ENCODE data around the gene OTOG. TPM values are rescaled to one million over a fixed set of nuclear protein-coding genes. Genes with fewer than 3 reads are reported as not detected.

Gene OTOG
- total RNA-seq, 1 donor from 2014 or later, result not detected

- no peak for DNase-seq
These were observed 16.2 kb downstream of the OTOG start for GRCh38 chr11:17563231-17563646.

DNA sequence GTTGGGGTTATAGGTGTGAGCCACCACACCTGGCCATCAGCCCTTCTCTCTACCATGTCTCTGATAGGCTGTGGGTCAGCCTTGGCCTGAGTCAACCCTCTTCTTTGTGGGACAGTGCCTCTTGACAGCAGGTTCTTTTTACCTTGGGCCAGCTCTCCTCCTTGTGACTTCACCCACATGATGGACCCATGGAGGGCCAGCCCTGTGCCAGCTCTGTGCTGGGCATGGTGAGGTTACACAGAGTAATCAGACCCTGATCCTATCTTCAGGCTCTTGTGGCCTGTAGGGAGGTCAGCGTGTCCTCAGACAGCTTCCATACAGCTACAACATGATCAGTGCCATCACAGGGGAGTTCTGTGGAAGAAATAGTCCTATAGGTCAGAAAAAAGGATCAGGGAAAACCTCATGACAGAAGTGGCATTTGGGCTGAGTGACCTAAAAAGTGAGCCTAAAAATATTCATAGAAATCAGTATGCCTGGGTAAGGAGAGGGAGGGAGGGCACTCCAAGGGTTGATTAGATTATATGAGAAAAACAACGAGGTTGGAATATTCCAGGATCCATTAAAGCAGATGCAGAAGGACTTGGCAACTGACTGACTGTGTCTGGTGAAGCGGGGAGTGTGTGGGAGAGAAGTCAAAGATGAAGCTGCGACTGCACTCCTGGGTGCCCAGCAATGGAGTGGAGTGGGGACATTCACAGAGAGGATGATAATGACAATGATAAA lies 17.1 kb downstream of the OTOG start:
- no peak for DNase-seq

- no peak for DNase-seq
These were observed 17.6 kb downstream of the OTOG start for GRCh38 chr11:17564687-17565042.

- no peak for DNase-seq
These were observed 21.9 kb downstream of the OTOG start for GRCh38 chr11:17568944-17569343.

DNA sequence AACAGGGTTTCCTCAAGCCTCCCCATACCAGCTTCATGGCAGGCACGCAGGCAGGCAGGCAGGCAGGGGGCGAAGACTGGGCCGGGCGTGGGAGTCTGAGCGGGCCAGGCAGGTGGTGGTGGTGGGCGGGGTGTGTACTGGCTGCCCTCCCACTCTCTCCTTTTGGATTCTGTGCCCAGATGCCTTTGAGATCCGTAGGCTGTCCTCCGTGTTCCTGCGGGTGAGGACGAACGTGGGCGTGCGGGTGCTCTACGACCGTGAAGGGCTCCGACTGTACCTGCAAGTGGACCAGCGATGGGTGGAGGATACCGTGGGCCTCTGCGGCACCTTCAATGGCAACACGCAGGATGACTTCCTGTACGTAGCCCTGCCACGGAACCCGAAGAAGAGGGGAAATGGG lies 23.0 kb downstream of the OTOG start:
- peak; percentile 49 for DNase-seq

DNA sequence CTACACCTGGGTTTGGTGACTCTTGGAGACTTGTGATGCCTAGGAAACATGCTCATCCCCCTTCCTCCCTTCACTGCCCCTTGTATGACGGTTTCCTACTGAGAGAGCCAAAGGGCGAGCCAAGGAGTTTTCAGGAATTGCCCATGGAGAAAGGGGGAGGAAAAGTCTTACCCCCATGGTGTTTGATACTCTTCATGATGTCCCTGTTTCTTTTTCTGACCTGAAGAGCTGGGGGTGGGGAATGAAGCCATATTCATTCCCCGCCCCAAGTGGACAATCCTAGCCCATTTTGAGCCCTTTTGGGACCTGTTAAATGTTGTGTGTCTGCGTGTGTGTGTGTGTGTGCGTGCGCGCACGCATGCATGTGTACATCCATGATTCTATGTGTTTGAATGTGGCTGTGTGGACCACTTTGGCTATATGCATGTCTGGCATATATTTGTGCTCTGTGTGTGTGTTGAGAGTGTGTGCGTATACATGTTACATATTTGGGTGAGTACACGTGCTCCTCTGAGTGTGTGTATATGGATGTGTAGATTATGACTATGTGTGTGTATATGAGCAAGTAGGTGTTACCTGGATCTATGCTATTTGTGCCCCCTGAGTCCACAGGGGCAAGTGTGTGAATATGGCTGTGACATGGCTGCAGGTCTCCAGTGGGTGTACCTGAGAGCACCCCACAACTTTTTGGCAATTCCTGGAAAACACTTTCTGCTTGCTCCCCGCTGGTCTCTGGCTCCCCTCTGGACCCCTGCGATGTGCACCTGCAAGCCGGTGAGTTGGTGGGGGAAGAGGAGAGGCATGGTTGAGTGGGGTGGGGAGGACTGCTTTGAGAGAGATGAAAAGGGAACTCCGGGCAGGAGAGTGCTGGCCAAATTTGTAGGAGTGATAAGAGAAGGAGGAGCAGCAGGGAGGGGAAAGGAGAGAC lies 24.6 kb downstream of the OTOG start:
- DNase-seq, result no peak

GRCh38 chr11:17572359-17572690 lies 25.3 kb downstream of the OTOG start:
- DNase-seq, result no peak

DNA sequence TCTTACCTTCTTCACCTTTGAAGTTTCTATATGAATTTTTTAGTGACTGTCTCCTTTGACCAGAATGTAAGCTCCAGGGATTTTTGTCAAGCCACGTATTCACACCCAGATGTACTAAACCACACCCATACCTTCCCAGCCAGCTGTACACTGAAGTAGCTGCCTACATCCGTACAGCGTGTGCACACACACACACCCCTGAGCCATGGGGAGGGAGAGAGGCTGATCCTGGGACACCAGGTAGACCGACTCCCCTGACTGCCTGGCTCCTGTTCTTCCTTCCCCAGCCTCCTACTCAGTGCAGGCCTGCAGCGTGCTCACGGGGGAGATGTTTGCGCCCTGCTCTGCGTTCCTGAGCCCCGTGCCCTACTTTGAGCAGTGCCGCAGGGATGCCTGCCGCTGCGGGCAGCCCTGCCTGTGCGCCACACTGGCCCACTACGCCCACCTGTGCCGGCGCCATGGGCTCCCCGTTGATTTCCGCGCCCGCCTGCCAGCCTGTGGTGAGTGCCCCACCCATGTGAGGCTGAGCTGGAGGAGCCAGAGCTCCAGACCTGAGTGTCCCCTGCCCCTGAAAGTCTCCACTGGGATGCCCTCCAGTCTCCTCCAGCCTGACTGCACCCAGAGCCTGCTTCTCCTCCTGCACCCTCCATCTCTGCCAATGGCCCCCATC lies 25.9 kb downstream of the OTOG start:
- DNase-seq, result peak; percentile 12

DNA sequence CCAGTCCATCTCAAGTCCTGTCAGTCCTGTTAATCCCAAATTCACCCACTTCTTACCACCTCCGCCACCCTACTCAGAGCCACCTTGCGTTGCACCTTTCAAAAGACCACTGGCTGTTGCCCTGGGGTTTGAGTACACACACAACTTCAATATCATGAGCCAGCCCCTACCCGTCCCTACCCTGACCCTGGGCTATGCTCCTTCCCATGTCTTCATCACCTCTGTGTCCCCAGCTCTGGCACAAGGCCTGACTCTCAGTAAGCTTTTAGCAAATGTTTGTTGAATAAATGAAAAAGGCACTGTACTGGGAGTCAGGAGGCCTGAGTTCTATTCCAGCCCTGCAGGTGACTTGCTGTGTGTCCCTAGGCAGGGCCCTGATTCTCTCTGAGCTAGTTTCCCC lies 26.5 kb downstream of the OTOG start:
- DNase-seq, result no peak

DNA sequence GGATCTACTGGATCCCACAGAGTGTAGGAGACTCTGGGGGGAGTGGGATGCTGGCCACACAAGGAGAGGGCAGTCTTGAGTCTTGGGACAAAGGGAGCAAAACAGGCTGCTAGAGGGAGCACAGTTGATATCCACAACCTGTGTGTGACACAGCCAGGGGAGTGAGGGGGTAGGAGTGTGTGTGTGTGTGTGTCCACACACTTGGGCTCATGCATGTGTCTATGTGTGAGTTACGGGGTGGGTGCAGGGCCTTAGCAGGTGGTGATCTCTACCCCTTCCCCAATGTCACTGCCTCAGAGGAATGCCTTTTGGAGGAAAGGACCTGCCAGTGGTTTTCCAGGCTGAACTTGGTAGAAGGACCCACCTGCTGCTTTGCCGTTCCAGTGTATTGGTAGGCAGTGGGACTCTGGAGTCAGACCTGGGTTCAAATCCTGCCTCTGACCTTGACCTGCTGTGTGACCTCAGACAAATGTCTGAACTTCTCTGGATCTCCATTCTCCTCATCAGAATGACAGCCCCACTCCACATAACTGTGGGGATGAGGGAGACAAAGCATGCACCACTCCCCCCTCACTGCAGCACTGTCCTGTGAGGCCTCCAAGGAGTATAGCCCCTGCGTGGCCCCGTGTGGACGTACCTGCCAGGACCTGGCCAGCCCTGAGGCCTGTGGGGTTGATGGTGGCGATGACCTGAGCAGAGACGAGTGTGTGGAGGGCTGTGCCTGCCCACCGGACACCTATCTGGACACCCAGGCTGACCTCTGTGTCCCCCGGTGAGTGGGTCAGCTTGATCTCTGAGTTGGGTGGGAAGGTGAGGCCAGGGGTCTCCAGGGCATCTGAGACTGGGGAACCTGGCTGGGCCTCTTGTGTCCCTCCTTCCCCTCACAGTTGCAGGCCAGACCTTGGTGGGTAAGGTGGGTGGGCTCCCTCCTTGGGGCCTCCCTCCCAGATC lies 27.4 kb downstream of the OTOG start:
- no peak for DNase-seq

- no peak for DNase-seq
These were observed 28.7 kb downstream of the OTOG start for GRCh38 chr11:17575431-17576425.

DNA sequence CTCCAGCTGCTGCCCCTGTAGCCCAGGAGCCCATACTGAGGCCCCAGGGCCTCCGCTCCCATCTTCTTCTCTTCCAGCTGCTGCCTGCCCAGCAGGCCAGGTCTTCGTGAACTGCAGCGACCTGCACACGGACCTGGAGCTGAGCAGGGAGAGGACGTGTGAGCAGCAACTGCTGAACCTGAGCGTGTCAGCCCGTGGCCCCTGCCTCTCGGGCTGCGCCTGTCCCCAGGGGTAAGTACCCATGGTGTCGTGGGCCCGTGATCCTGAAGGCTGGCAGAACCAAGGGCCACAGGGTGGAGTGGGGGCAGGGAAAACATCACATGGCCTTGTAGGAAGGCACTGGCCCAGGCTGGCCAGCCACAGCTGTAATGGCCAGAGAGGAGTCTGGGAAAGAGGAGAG lies 31.2 kb downstream of the OTOG start:
- no peak for DNase-seq

- no peak for DNase-seq
These were observed 31.9 kb downstream of the OTOG start for GRCh38 chr11:17578958-17579357.

DNA sequence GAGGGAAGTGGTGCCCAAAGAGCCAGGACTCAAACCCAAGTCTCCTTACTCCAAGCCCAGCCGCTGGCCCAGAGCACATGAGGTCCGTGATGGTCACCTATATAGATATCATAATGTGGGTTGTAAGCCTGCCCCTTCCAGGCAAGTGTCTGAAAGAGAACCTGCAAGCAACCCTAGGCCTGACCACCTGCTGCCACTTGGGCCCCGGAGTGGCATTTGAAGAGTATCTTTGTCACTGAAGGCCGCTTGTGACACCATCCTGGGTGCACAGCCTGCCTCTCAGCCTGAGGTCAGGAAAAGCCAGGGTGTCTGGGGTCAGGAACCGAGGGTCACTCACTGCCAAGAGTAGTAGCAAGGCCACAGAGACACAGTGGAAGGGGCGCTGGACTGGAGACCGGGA lies 32.4 kb downstream of the OTOG start:
- DNase-seq, result no peak

- DNase-seq, result no peak
These were observed 33.2 kb downstream of the OTOG start for GRCh38 chr11:17580271-17580670.

DNA sequence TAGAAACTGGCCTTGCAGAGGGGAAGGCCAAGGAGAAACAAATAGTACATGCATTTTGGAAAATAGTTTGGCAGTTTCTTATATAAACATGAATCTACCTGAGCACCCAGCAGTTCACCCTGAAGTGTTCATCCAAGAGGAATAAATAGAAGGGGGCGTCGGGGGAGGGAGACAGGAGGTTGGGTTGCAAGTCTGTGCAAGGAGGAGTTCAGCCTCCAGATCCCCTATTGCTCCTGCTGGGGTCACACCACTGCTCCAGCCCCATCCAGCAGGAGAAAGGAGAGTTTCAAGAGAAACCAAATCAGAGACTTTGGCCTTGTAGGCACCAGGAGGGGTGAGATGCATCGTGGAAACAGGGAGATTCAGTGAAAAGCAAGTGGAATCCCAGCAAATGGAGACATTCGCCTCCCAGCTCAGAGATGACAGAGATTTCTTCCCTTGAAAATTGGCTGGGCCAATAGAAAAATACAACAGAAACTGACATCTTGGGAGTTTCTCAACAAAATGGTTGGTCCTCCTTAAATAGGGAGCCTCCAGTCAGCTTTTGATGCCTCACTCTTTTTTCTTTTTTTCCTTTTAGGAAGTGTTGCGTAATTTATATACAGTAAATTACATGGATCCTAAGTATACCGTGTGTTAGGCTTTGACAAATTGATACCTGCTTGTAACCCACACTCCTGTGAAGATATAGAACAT lies 34.1 kb downstream of the OTOG start:
- no peak for DNase-seq

DNA sequence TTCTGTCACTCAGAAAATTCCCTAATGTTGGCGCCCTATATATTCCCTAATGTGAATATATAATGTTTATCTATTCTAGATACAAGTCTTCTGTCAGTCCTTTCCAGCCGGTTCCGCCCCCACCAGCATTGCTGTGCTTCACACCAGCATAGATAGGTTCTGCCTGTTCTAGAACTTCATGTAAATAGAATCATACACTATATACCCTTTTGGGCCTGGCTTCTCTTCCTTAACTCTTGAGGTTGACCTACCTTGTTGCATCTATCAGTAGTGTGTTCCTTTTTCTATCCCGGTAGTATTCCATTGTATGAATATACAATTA lies 34.6 kb downstream of the OTOG start:
- DNase-seq, result no peak

GRCh38 chr11:17585911-17586695 lies 39.0 kb downstream of the OTOG start:
- DNase-seq, result no peak

- no peak for DNase-seq
These were observed 41.1 kb downstream of the OTOG start for GRCh38 chr11:17588166-17588565.

- no peak for DNase-seq
These were observed 41.7 kb downstream of the OTOG start for GRCh38 chr11:17588721-17589120.
